B cell (primary cell): ENCODE data around the gene ENG. TPM values are rescaled to one million over a fixed set of nuclear protein-coding genes. Genes with fewer than 3 reads are reported as not detected.

Experiments
- ATAC-seq: fragments of 200-7000 bp; cut with Tn5 transposase; one replicate; pipeline ENCODE4 v1.10.0; 2021; ENCODE audit warnings: low read depth, mild to moderate bottlenecking, moderate number of reproducible peaks, moderate library complexity
- CTCF ChIA-PET: fragments of 350-600 bp; sonication (Branson Sonifier 250); formaldehyde crosslinking; loops from one replicate; lab custom pipeline; 2021; ENCODE audit warnings: antibody characterized with exemption, inconsistent platforms; lab: Charles Lee
- POLR2A ChIA-PET: fragments of 350-600 bp; sonication (Branson Sonifier 250); formaldehyde crosslinking; loops from one replicate; lab custom pipeline; 2021; ENCODE audit warnings: antibody characterized with exemption; lab: Charles Lee
- DNase-seq: peaks from one replicate; pipeline ENCODE4 v3.0.0; 2013
- H2AFZ ChIP-seq: 2 replicates; pipeline ENCODE4 v1.6.1; 2012; ENCODE audit warnings: mild to moderate bottlenecking, low read depth, low read length; ENCODE audit not compliant: insufficient read depth, poor library complexity, severe bottlenecking
- H3K27ac ChIP-seq, 2 donors: 1 replicate in 1 of 2; 2 replicates in 1 of 2; pipeline ENCODE4 v1.5.1; 2012 to 2013; ENCODE audit warnings: low read length in 2 of 2, mild to moderate bottlenecking in 2 of 2, moderate library complexity in 1 of 2
- H3K27me3 ChIP-seq, 4 experiments: fragments of 200-600 bp in 1 of 4; sonication (generic) in 1 of 4; replicated peaks in 1 of 4; 1 replicate in 2 of 4; 2 replicates in 2 of 4; pipeline versions ENCODE4 v1.6.1 to v1.7.0; 2013 to 2016; ENCODE audit warnings: low read length in 3 of 4, mild to moderate bottlenecking in 2 of 4, mixed read lengths in 1 of 4, moderate library complexity in 1 of 4; ENCODE audit not compliant: insufficient read depth in 4 of 4, control insufficient read depth in 3 of 4; ENCODE audit errors: control extremely low read depth in 1 of 4
- H3K36me3 ChIP-seq, 2 experiments: replicated peaks in 1 of 2; 1 replicate in 1 of 2; 2 replicates in 1 of 2; pipeline versions ENCODE4 v1.6.1 to v1.7.1; 2013; ENCODE audit warnings: low read length in 1 of 2; ENCODE audit not compliant: insufficient read depth in 2 of 2, control insufficient read depth in 1 of 2; ENCODE audit errors: control extremely low read depth in 1 of 2, extremely low read depth in 1 of 2
- H3K4me1 ChIP-seq, 2 donors: fragments of 200-600 bp in 1 of 2; sonication (generic) in 1 of 2; 1 replicate in 1 of 2; 2 replicates in 1 of 2; pipeline versions ENCODE4 v1.5.1 to v1.6.1; 2013 to 2017; ENCODE audit warnings: low read length in 2 of 2; ENCODE audit not compliant: control insufficient read depth in 2 of 2, insufficient read depth in 2 of 2
- H3K4me2 ChIP-seq: replicated peaks from 2 replicates; pipeline ENCODE3; 2012; ENCODE audit warnings: mild to moderate bottlenecking, low read depth, low read length; ENCODE audit not compliant: poor library complexity, severe bottlenecking
- H3K4me3 ChIP-seq, 5 experiments: fragments of 200-600 bp in 1 of 5; sonication (generic) in 1 of 5; 1 replicate in 3 of 5; 2 replicates in 2 of 5; pipeline versions ENCODE4 v1.5.1 to v1.7.0; 2011 to 2016; ENCODE audit warnings: low read length in 4 of 5, mild to moderate bottlenecking in 4 of 5, low read depth in 2 of 5, control low read depth in 1 of 5, moderate library complexity in 1 of 5; ENCODE audit not compliant: insufficient read depth in 1 of 5; ENCODE audit errors: control extremely low read depth in 1 of 5, extremely low read depth in 1 of 5
- H3K79me2 ChIP-seq: fragments of 200-600 bp; sonication (generic); one replicate; pipeline ENCODE4 v1.6.0; 2016; ENCODE audit warnings: low read length; ENCODE audit not compliant: control insufficient read depth, insufficient read depth
- H3K9ac ChIP-seq: fragments of 200-600 bp; sonication (generic); 2 replicates; pipeline ENCODE4 v1.6.1; 2017; ENCODE audit warnings: mild to moderate bottlenecking, low read length, moderate library complexity
- H3K9me3 ChIP-seq, 3 donors: one replicate each; pipeline versions ENCODE4 v1.6.1 to v1.7.1; 2013; ENCODE audit warnings: low read length in 2 of 3; ENCODE audit not compliant: control insufficient read depth in 2 of 3, insufficient read depth in 1 of 3; ENCODE audit errors: control extremely low read depth in 1 of 3
- H4K20me1 ChIP-seq: 2 replicates; pipeline ENCODE4 v1.6.0; 2012; ENCODE audit warnings: mild to moderate bottlenecking, low read length; ENCODE audit not compliant: insufficient read depth, control insufficient read depth, poor library complexity, severe bottlenecking
- H3K27ac Mint-ChIP-seq: one replicate; pipeline ENCODE4 v1.8.0; 2021; ENCODE audit warnings: mixed read lengths
- H3K27me3 Mint-ChIP-seq: one replicate; pipeline ENCODE4 v1.8.0; 2021; ENCODE audit warnings: mixed read lengths
- H3K4me1 Mint-ChIP-seq: one replicate; pipeline ENCODE4 v1.8.0; 2021; ENCODE audit warnings: mixed read lengths
- H3K4me3 Mint-ChIP-seq: one replicate; pipeline ENCODE4 v1.8.0; 2021; ENCODE audit warnings: mixed read lengths
- H3K9me3 Mint-ChIP-seq: one replicate; pipeline ENCODE4 v1.8.0; 2022; ENCODE audit warnings: mixed read lengths; ENCODE audit not compliant: insufficient read depth
- EZH2 ChIP-seq: IDR thresholded peaks from 2 replicates; pipeline ENCODE4 v1.6.1; 2012; ENCODE audit warnings: borderline replicate concordance, low read depth, mild to moderate bottlenecking, moderate library complexity, low read length; ENCODE audit not compliant: insufficient read depth, poor library complexity, severe bottlenecking
- WGBS: methylation state at CpG from one replicate; pipeline ENCODE4 v1.1.5; 2013; ENCODE audit warnings: missing lambda C conversion rate; ENCODE audit not compliant: insufficient coverage; 5-methylcytosine and 5-hydroxymethylcytosine counted together
- intact Hi-C: fragments of 100-400 bp; cut with micrococcal nuclease; formaldehyde crosslinking; loops from one replicate; pipeline ENCODE4 v1.10.0; 2022
- polyA plus RNA-seq: library from polyadenylated mRNA; depleted of rRNA; stranded (reverse); fragments of >200 nt; gene quantifications from 2 replicates; pipeline ENCODE4 v1.2.3, GENCODE V29; 2012
- total RNA-seq, 2 donors: library from RNA; stranded (reverse); fragments of 120-200 nt in 1 of 2; gene quantifications; 1 replicate in 1 of 2; 2 replicates in 1 of 2; pipeline versions ENCODE4 v1.2.3 to v1.2.4, GENCODE V29; 2013 to 2022
- TF ChIP-seq, protein P1 (sequence below): fragments of 200-600 bp; IDR thresholded peaks from one replicate; pipeline ENCODE4 v1.8.0; 2022; ENCODE audit warnings: antibody characterized with exemption, mild to moderate bottlenecking

ENG gene
- total and polyA plus RNA-seq, 2 donors (not counting 1 experiment from before 2014, with no cell fraction given): 5.4 to 12.6 TPM

DNA sequence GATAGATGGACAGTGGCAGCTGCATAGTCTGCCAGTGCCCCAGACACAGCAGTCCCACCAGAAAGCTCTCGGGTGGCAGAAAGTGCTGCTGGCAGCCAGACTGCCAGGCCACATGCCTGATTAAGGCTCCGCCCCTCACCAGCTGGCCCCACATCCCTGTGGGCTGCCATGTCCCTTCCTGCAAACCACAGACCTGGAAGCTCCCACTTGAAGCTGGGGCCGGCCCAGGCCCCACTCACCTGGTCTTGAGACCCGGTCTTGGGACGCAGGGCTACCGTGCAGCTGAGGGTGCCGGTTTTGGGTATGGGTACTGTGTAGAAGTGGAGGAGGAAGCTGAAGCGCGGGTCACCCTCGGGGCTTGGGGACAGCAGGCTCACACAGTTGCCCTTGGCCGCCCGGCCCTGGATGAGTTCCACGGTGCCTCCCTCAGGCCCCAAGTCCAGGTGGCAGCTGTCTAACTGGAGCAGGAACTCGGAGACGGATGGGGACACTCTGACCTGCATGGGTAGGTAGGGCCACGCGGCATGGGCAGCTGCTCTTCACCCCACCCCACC is 36.5 kb downstream of the ENG start:
- Histone ChIP-seq H4K20me1 (no peaks in the 10 kb centered on the region), H3K4me1 (no peaks in the 10 kb centered on the region), H3K27ac (no peak overlapping the region), H3K9ac (no peak overlapping the region), H2AFZ (no peak overlapping the region), H3K27me3 (no peaks in the 10 kb centered on the region), H3K36me3 (peaks cover 0 to 28% of the 10 kb centered on the region in 2 experiments), H3K9me3 (peaks cover 0 to 4% (median 0%) of the 10 kb centered on the region in 3 donors), H3K79me2 (no peaks in the 10 kb centered on the region), H3K4me3 (no peak overlapping the region), H3K4me2 (no peak overlapping the region)
- DNase-seq (no peak), ATAC-seq (no peak)
- TF ChIP-seq, protein P1, sequence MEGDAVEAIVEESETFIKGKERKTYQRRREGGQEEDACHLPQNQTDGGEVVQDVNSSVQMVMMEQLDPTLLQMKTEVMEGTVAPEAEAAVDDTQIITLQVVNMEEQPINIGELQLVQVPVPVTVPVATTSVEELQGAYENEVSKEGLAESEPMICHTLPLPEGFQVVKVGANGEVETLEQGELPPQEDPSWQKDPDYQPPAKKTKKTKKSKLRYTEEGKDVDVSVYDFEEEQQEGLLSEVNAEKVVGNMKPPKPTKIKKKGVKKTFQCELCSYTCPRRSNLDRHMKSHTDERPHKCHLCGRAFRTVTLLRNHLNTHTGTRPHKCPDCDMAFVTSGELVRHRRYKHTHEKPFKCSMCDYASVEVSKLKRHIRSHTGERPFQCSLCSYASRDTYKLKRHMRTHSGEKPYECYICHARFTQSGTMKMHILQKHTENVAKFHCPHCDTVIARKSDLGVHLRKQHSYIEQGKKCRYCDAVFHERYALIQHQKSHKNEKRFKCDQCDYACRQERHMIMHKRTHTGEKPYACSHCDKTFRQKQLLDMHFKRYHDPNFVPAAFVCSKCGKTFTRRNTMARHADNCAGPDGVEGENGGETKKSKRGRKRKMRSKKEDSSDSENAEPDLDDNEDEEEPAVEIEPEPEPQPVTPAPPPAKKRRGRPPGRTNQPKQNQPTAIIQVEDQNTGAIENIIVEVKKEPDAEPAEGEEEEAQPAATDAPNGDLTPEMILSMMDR: no peak
- no peak for TF ChIP-seq EZH2
- WGBS: 93% methylated on average over 15 of the region's 17 CpGs
- Mint-ChIP-seq H3K4me3 (no peak overlapping the region), H3K27ac (no peak overlapping the region), H3K27me3 (no peaks in the 10 kb centered on the region), H3K4me1 (no peaks in the 10 kb centered on the region), H3K9me3 (no peaks in the 10 kb centered on the region)
- intact Hi-C loops: no loop called here
- CTCF ChIA-PET: interaction anchor here (0.6 to 1.0 kb wide), 2 partner anchors 12 to 228 kb away, joined by 3 read pairs; no protein-coding TSS in a partner anchor
- POLR2A ChIA-PET: no interaction called here

DNA sequence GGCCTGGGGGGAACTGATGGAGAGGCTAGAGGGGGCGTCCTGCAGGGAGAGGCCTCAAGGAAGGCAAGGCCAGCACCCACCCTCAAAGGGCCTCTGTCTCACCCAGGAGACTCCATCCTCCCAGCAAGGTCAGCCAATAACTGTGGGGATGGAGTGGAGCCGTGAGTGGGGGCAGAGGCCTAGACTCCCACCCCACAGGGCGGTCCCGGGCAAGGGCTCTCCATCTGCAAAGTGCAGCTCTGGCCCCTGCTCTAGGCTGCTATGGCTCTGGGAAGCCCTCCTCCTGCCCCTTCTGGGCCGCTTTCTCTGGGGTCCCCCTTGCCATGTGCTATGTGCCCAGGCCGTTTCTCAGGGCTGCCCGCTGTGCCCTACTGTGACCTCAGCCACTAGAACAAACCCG is 37.7 kb downstream of the ENG start:
- 97% methylated on average over 7 of the region's 8 CpGs for WGBS
- POLR2A ChIA-PET: no interaction called here
- Mint-ChIP-seq H3K4me3 (no peak overlapping the region), H3K27me3 (no peaks in the 10 kb centered on the region), H3K9me3 (no peaks in the 10 kb centered on the region), H3K27ac (no peak overlapping the region), H3K4me1 (no peaks in the 10 kb centered on the region)
- no peaks in the 10 kb centered on the region for H3K27me3 ChIP-seq
- H3K36me3 ChIP-seq: peaks cover 0 to 35% of the 10 kb centered on the region in 2 experiments
- no peak for ATAC-seq
- H3K9ac ChIP-seq: no peak overlapping the region
- CTCF ChIA-PET: interaction anchor here (1.0 kb wide), 1 partner anchor 11 kb away, joined by 3 read pairs; no protein-coding TSS in a partner anchor
- no peak for DNase-seq
- no peaks in the 10 kb centered on the region for H3K4me1 ChIP-seq
- H3K79me2 ChIP-seq: no peaks in the 10 kb centered on the region
- H3K27ac ChIP-seq: no peak overlapping the region
- intact Hi-C loops: no loop called here
- H3K4me3 ChIP-seq: no peak overlapping the region
- H4K20me1 ChIP-seq: no peaks in the 10 kb centered on the region
- no peak for TF ChIP-seq EZH2
- TF ChIP-seq, protein P1: no peak
- H3K4me2 ChIP-seq: no peak overlapping the region
- H3K9me3 ChIP-seq: peaks cover 0 to 4% (median 0%) of the 10 kb centered on the region in 3 donors
- no peak overlapping the region for H2AFZ ChIP-seq
